Gastrocnemius medialis (tissue), 4 donors: ENCODE measurements around the gene MGST2.

Experiments
- CTCF ChIP-seq, 5 experiments: fragments of 450-650 bp in 3 of 5; fragments of 200-600 bp in 2 of 5; sonication (generic) in 2 of 5; IDR thresholded peaks in 4 of 5; conservative IDR thresholded peaks in 1 of 5; 1 replicate in 4 of 5; 2 replicates in 1 of 5; pipeline ENCODE4 v1.5.1; 2016 to 2019; ENCODE audit warnings: antibody characterized with exemption in 5 of 5, mild to moderate bottlenecking in 3 of 5, moderate library complexity in 3 of 5
- POLR2A ChIP-seq, 2 donors: fragments of 450-650 bp; IDR thresholded peaks; one replicate each; pipeline ENCODE4 v1.6.1; 2017; ENCODE audit warnings: antibody characterized with exemption in 2 of 2, mild to moderate bottlenecking in 2 of 2, moderate library complexity in 2 of 2

DNA sequence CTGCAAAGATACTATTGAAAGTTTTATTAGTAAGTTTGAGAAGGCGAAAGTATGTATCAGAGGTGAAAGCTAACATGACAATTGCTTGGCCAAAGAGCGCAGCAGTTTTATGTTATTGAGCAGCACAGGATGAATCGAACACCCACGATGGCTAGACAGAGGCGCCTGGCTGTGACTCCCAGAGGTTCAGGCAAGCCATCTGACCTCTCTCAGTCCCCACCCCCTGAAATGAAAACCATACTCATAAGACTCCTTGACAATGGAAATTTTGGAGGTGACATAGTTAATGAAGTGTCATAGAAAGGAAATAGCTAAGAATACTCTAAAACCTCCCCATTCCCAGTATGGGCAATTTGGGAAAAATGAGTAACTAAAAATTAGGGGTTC is 70.6 kb downstream of the MGST2 start:
- TF ChIP-seq CTCF (IDR thresholded peaks at IDR 0.05 in 4 of 5, conservative IDR thresholded peaks at IDR 0.05 in 1 of 5) (no peak), POLR2A (IDR thresholded peaks at IDR 0.05) (no peak)
